Measurements from ENCODE around the gene RPS10.
"Not testable (repeated sequence)": the region's sequence is repeated elsewhere in the genome, so short reads cannot be mapped to it uniquely, and the experiment has no call there.

Gene RPS10

DNA sequence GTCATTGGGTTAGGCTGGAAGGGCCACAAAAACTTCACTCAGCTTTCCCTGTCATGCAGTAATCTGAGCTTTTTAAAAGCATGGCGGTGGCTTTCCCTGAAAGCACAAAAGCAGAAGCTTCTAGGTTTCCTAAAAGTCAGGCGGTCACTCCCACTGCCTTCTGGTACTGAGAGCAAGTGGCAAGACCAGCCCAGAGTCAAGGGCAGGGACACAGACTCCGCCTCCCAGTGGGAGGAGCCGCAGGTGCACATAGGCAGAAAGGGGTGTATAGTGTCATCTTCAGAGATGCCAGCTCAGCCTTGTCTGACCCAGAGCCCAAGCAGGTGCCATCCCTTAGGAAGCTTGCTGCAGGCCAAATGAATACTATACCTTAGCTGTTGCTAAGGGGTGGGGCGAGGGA is 22.0 kb upstream of the RPS10 start:
- DNase-seq (ENCODE audit: low read depth), result no peak

GRCh38 chr6:34447386-34447785 is 21.5 kb upstream of the RPS10 start:
- DNase-seq (ENCODE audit: low read depth), result no peak

GRCh38 chr6:34445313-34445860 is 19.5 kb upstream of the RPS10 start:
- no peak for DNase-seq (ENCODE audit: low read depth)

- no peak for DNase-seq (ENCODE audit: low read depth)
These were observed 15.7 kb upstream of the RPS10 start for GRCh38 chr6:34441526-34441925.

- no peak for DNase-seq (ENCODE audit: low read depth)
These were observed 13.6 kb upstream of the RPS10 start for GRCh38 chr6:34439442-34439841.

- no peak for DNase-seq (ENCODE audit: low read depth)
These were observed 12.8 kb upstream of the RPS10 start for GRCh38 chr6:34438705-34439104.

DNA sequence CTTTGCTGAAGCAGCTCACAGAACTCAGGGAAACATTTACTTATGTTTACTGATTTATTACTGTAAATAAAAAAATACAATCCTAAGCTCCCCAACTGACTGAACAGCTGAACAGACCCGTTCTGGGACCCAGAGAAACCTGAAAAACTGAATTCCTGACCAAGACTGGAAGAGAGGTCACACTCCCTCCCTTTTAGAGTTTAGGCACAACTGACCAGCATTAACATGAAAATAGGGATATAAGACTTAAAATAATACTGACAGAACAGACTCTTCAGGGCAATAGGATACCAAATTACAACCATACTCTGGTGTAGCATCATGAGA is 11.7 kb upstream of the RPS10 start:
- DNase-seq (ENCODE audit: low read depth), result no peak

DNA sequence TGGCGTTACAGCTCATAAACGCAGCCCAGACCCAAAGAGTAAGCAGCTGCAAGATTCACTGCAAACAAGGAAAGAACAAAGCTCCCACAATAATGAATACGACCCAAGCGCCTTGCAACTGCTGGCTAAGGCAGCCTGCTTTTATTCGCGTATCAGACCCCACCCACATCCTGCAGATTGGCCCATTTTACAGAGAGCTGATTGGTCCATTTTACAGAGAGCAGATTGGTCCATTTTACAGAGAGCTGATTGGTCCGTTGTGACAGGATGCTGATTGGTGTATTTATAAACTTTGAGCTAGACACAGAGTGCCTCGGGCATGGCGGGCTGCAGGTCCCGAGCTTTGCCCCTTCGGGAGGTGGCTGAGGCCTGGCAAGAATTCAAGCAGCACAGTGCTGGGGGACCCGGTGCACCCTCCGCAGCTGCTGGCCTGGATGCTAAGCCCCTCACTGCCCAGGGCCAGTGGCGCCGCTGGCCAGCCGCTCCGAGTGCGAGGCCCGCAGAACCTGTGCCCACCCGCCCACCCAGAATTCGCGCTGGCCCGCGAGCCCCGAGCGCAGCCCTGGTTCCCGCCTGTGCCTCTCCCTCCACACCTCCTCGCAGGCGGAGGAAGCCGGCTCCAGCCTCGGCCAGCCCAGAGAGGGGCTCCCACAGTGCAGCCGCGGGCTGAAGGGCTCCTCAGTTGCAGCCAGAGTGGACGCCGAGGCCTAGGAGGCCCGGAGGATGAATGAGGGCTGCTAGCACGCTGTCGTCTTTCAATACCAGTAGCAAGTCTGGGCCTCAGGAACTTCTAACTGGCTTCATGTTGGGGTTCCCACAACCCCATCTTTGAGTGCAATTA is 11.2 kb upstream of the RPS10 start:
- no peak for DNase-seq (ENCODE audit: low read depth)

- no peak for DNase-seq (ENCODE audit: low read depth)
These were observed 10.0 kb upstream of the RPS10 start for GRCh38 chr6:34435916-34436315.

DNA sequence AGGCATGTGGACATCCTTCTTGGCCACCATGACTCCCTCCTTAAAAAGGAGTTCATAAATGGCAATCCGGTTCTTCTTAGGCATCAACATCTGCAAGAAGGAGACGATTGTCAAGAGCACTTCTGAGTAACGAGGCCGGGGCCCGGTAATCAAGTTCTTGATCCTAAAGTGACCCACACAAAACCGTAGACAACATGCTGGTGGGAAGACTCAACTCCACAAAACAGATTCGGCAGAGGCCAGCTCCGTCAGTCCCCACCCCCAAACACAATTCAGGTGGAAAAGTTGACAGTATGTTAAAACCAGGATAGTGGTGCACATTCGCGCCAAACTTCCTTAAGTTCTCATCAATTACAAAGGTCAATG is 754 bp downstream of the RPS10 start:
- no peak for DNase-seq (ENCODE audit: low read depth)

- DNase-seq (ENCODE audit: low read depth), result no peak
These were observed 1.4 kb downstream of the RPS10 start for GRCh38 chr6:34424200-34425131.

DNA sequence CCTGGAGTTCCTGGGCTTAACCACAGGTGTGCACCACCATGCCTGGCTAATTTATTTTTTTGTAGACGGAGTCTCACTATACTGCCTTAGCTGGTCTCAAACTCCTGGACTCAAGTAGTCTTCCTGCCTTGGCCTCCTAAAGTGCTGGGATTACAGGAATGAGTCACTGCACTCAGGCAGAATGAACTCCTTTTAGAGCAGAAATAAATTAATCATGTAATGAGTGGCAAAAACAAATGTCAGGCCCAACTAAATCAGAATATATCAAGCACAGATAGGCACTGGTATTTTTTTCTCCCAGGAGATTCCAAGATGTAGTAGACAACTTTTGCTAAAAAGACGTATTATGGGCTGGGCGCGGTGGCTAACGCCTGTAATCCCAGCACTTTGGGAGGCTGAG is 2.6 kb downstream of the RPS10 start:
- DNase-seq (ENCODE audit: low read depth), result no peak

- no peak for DNase-seq (ENCODE audit: low read depth)
These were observed 7.5 kb downstream of the RPS10 start for GRCh38 chr6:34418367-34418766.

GRCh38 chr6:34416877-34417371 is 8.9 kb downstream of the RPS10 start:
- DNase-seq (ENCODE audit: low read depth), result no peak

GRCh38 chr6:34414999-34415858 is 10.6 kb downstream of the RPS10 start:
- DNase-seq (ENCODE audit: low read depth), result no peak

DNA sequence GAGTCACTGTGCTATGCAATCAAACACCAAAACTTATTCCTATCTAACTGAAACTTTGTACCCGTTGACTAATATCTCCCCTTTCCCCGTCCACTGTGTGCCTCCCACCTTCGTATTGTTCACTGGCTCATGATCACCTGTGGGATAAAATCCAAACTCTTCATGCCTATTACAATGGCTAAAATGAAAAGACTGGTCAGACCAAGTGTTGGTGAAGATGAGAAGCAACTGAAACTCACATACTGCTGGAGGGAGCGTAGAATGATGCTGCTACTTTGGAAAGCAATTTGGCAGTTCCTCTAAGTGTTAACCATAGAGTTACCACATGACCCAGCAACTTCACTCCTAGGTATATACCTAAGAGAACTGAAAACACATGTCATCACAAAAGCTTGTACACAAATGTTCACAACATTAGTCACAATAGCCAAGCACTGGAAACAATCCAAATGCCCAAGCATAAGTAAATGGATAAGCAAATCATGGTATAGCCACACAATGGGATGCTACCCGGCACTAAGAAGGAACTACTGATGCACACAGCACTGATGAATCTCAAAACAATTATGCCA is 13.1 kb downstream of the RPS10 start:
- no peak for DNase-seq (ENCODE audit: low read depth)

GRCh38 chr6:34412016-34412415 is 13.9 kb downstream of the RPS10 start:
- no peak for DNase-seq (ENCODE audit: low read depth)

GRCh38 chr6:34407915-34408314 is 18.0 kb downstream of the RPS10 start:
- not testable (repeated sequence) for DNase-seq (ENCODE audit: low read depth)

DNA sequence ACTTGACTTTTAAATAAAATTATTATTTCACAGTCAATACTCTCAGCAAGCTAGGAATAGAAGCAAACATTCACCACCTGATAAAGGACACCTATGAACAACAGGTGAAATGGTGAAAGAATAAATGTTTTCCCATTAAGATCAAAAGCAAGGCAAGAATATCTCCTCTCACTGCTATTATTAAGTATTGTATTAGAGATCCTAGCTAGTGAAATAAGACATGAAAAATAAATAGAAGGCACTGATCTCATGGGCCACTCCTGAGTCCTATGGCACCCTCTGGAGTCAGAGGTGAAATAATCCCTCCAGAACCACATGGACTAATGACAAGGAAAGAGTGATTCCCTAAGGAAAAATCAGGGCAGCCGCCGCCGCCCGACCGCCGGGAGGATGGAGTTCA is 29.4 kb downstream of the RPS10 start:
- DNase-seq (ENCODE audit: low read depth), result no peak

DNA sequence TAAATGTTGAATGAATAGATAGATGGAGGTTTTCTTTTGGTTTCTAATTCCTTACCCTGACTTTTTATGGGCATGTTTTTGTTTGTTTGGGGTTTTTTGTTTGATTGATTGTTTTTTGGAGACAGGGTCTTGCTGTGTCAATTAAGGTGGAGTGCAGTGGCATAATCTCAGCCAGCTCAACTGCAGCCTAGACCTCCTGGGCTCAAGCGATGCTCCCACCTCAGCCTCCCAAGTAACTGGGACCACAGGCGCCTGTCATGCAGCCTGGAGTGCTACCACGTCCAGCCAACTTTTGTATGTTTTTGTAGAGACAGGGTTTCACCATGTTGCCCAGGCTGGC is 31.9 kb downstream of the RPS10 start:
- no peak for DNase-seq (ENCODE audit: low read depth)

DNA sequence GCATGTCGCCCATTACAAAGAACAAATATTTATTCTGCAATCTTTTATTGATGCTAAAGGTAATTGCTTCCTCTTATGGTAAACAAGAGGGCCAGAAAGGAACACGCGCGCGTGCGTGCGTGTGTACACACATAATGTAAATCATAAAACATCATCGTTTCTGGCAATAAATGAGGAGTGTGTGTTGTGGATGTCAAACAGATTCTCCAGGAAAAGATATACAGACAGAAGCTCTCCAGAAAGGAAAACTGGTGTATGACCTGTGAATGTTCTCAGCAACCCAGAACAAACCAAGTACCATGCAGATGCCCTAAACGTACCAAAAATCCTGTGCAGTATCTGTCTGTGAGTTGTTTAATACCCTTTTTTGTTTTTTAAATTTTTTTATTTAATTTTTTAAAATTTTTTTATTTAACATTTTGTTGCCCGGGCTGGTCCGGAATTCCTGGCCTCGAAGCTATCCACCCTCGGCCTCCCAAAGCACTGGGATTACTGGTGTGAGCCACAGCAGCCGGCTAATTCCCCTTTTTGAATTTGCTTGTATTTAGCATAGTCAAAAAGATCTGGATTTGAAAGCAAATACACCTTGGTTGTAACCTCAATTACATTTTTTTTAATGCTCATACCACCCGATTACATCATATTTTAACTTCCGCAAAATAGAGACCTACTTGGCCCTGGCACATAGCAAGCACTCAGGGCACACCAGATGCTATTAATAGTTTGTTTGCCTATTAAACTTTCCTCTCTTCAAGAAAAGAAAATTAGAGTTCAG is 32.5 kb downstream of the RPS10 start:
- no peak for DNase-seq (ENCODE audit: low read depth)

Data from stimulated activated CD8-positive, alpha-beta memory T cell treated with anti-CD3 and anti-CD28 coated beads, Interleukin-7, amount 100 ng/mL, for 24 hours (primary cell).